HepG2 (cell line): ENCODE measurements around the gene AKR1A1. TPM values are rescaled to one million over a fixed set of nuclear protein-coding genes. Genes with fewer than 3 reads are reported as not detected.

Source experiments
- FOXO1 ChIP-seq: sonication (generic); formaldehyde crosslinking; IDR thresholded peaks from 2 replicates; pipeline ENCODE4 v1.4.0; 2020; ENCODE audit warnings: missing genetic modification reagents
- HOXA7 ChIP-seq: sonication (generic); formaldehyde crosslinking; IDR thresholded peaks from 2 replicates; pipeline ENCODE4 v1.8.1; 2022; ENCODE audit warnings: mild to moderate bottlenecking, missing genetic modification reagents, moderate library complexity
- HOXA9 ChIP-seq: sonication (generic); formaldehyde crosslinking; IDR thresholded peaks from 2 replicates; pipeline ENCODE4 v1.8.1; 2022; ENCODE audit warnings: missing genetic modification reagents, mild to moderate bottlenecking, moderate library complexity, borderline replicate concordance
- KDM2A ChIP-seq: sonication (generic); formaldehyde crosslinking; IDR thresholded peaks from 2 replicates; pipeline ENCODE4 v1.4.0; 2020; ENCODE audit warnings: low read depth, missing genetic modification reagents, borderline replicate concordance
- PLRG1 ChIP-seq: fragments of 450-650 bp; conservative IDR thresholded peaks from 2 replicates; pipeline ENCODE4 v1.6.1; 2016
- PTBP1 ChIP-seq: fragments of 200-400 bp; formaldehyde crosslinking; IDR thresholded peaks from 2 replicates; pipeline ENCODE4 v1.6.1; 2018; ENCODE audit warnings: low read length, low read depth; ENCODE audit not compliant: poor library complexity, severe bottlenecking
- REL ChIP-seq: sonication (generic); formaldehyde crosslinking; conservative IDR thresholded peaks from 2 replicates; pipeline ENCODE4 v1.8.0; 2022; ENCODE audit warnings: mild to moderate bottlenecking, missing genetic modification reagents, moderate library complexity
- RFX3 ChIP-seq: IDR thresholded peaks from 2 replicates; pipeline ENCODE4 v1.6.1; 2016; ENCODE audit warnings: missing biosample characterization, missing genetic modification reagents
- SOX6 ChIP-seq, 2 experiments: fragments of 450-650 bp in 1 of 2; sonication (generic) in 1 of 2; formaldehyde crosslinking in 1 of 2; IDR thresholded peaks; 2 replicates each; pipeline versions ENCODE4 v1.4.0 to v1.6.1; 2017 to 2020; ENCODE audit warnings: antibody characterized with exemption in 1 of 2, mild to moderate bottlenecking in 1 of 2, missing genetic modification reagents in 1 of 2
- TEAD3 ChIP-seq: optimal IDR thresholded peaks from 2 replicates; pipeline ENCODE3; 2016; ENCODE audit warnings: borderline replicate concordance
- ZBTB8A ChIP-seq: sonication (generic); formaldehyde crosslinking; IDR thresholded peaks from 2 replicates; pipeline ENCODE4 v1.4.0; 2020; ENCODE audit warnings: mild to moderate bottlenecking, low read depth, missing genetic modification reagents, borderline replicate concordance
- ZFP41 ChIP-seq: sonication (generic); formaldehyde crosslinking; IDR thresholded peaks from 2 replicates; pipeline ENCODE4 v1.4.0; 2020; ENCODE audit warnings: mild to moderate bottlenecking, missing genetic modification reagents, borderline replicate concordance
- ZIK1 ChIP-seq: sonication (generic); formaldehyde crosslinking; IDR thresholded peaks from 2 replicates; pipeline ENCODE4 v1.5.0; 2020; ENCODE audit warnings: mild to moderate bottlenecking, low read depth, missing genetic modification reagents, borderline replicate concordance
- ZMYM2 ChIP-seq: sonication (generic); formaldehyde crosslinking; IDR thresholded peaks from 2 replicates; pipeline ENCODE4 v1.8.0; 2022; ENCODE audit warnings: mild to moderate bottlenecking, missing genetic modification reagents
- ZNF136 ChIP-seq: sonication (generic); formaldehyde crosslinking; IDR thresholded peaks from 2 replicates; pipeline ENCODE4 v1.8.1; 2022; ENCODE audit warnings: low read depth, mild to moderate bottlenecking, moderate library complexity, missing genetic modification reagents
- ZNF143 ChIP-seq: sonication (generic); formaldehyde crosslinking; IDR thresholded peaks from 2 replicates; pipeline ENCODE4 v1.4.0; 2020; ENCODE audit warnings: missing genetic modification reagents
- ZNF282 ChIP-seq: fragments of 450-650 bp; IDR thresholded peaks from 2 replicates; pipeline ENCODE4 v1.6.1; 2018; ENCODE audit not compliant: partially characterized antibody
- ZNF564 ChIP-seq: sonication (generic); formaldehyde crosslinking; IDR thresholded peaks from 2 replicates; pipeline ENCODE4 v1.8.1; 2023; ENCODE audit warnings: mild to moderate bottlenecking, missing genetic modification reagents
- ZNF570 ChIP-seq: sonication (generic); formaldehyde crosslinking; IDR thresholded peaks from 2 replicates; pipeline ENCODE4 v1.4.0; 2020; ENCODE audit warnings: mild to moderate bottlenecking, missing genetic modification reagents, borderline replicate concordance
- ZNF746 ChIP-seq: sonication (generic); formaldehyde crosslinking; IDR thresholded peaks from 2 replicates; pipeline ENCODE4 v1.8.0; 2022; ENCODE audit warnings: mild to moderate bottlenecking, missing genetic modification reagents
- polyA plus RNA-seq, 8 experiments: library from polyadenylated mRNA; depleted of rRNA in 3 of 8; stranded (reverse) in 7 of 8; unstranded in 1 of 8; fragments of >200 nt; fragmentation: Illumina TruSeq in 4 of 8; extraction: Trizol in 4 of 8; gene quantifications; 2 replicates each; pipeline versions ENCODE4 v1.2.1 to v1.2.3, GENCODE V29; 2011 to 2016; ENCODE audit warnings: low read depth in 4 of 8, missing spikeins in 1 of 8, mixed read lengths in 1 of 8; ENCODE audit not compliant: insufficient read depth in 1 of 8
- total RNA-seq, 5 experiments: library from RNA; depleted of rRNA; stranded (reverse); fragments of >200 nt; fragmentation: Illumina TruSeq; extraction: Trizol; gene quantifications; 2 replicates each; pipeline ENCODE4 v1.2.3, GENCODE V29; 2016; ENCODE audit warnings: low read depth in 1 of 5
- TF ChIP-seq, protein P1 (sequence below): sonication (generic); formaldehyde crosslinking; IDR thresholded peaks from 2 replicates; pipeline ENCODE4 v1.5.1; 2020; ENCODE audit warnings: mild to moderate bottlenecking, missing genetic modification reagents, borderline replicate concordance
- TF ChIP-seq, protein P2 (sequence below): sonication (generic); formaldehyde crosslinking; IDR thresholded peaks from 2 replicates; pipeline ENCODE4 v1.5.1; 2020; ENCODE audit warnings: missing genetic modification reagents, mild to moderate bottlenecking, borderline replicate concordance
- TF ChIP-seq, protein P3 (sequence below): sonication (generic); formaldehyde crosslinking; IDR thresholded peaks from 2 replicates; pipeline ENCODE4 v1.4.0; 2020; ENCODE audit warnings: missing genetic modification reagents, borderline replicate concordance

Gene AKR1A1
- total and polyA plus RNA-seq, 2 of the 13 experiments (the other 11 are each of a cell fraction or from before 2014, with no cell fraction given), result 181 to 217 TPM

DNA sequence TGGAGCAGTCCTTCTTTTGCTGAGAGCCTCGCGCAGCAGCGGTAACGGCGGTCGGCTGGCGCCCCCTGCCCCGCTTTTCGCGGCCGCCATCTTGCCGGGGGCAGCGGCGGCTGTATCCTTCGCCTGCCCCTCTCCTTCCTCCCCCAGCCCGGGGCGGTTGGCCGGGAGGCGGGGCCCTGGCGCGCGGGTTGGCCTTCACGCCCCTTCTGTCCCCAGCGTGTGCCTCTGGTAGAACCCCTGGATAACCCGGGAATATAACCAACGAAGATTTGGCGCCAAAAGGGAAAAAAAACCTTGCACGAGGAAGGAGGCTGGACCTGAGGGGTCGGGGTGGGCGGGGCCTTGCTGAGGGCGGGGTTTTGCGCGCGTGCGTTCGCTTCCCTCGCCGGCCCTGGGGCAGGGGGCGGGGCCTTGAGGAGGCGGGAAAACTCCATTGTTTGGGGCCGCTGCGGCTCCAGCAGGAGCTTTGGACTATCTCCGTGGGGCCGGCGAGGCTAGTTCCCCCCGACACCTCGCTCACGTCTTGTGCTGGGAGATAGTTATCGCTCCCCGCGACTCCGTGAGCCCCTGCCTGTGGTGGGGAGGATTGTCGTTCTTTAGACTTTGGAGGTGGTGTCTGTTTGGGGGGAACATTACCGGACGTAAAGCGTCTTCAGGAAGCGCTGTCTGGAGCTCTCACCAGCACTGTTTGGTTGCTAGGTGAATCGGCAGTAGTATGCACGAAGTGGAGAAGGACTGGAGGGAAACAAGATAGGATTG lies 33.9 kb downstream of the AKR1A1 start (continued):
- TF ChIP-seq ZNF570 (CRISPR knock-in tag) (no peak), ZMYM2 (no peak), ZNF564 (CRISPR knock-in tag) (no peak), ZNF282 (no peak), TEAD3 (CRISPR knock-in tag) (no peak), REL (no peak), ZBTB8A (CRISPR knock-in tag) (no peak; the same call in 1 of the 2 replicates), PLRG1 (no peak), ZNF746 (CRISPR knock-in tag) (no peak; the same call in 1 of the 2 replicates), ZNF136 (CRISPR knock-in tag) (no peak), HOXA7 (CRISPR knock-in tag) (no peak), PTBP1 (no peak), ZIK1 (CRISPR knock-in tag) (no peak), SOX6 (IDR thresholded peaks at IDR 0.05) (no peak), SOX6 (CRISPR knock-in tag; IDR thresholded peaks at IDR 0.05) (peak; percentile 46; the same call in 1 of the 2 replicates), KDM2A (CRISPR knock-in tag) (no peak; the same call in 1 of the 2 replicates), ZFP41 (CRISPR knock-in tag) (no peak), FOXO1 (CRISPR knock-in tag) (no peak), ZNF143 (CRISPR knock-in tag) (no peak), RFX3 (CRISPR knock-in tag) (no peak), HOXA9 (CRISPR knock-in tag) (no peak)
- TF ChIP-seq, protein P1, sequence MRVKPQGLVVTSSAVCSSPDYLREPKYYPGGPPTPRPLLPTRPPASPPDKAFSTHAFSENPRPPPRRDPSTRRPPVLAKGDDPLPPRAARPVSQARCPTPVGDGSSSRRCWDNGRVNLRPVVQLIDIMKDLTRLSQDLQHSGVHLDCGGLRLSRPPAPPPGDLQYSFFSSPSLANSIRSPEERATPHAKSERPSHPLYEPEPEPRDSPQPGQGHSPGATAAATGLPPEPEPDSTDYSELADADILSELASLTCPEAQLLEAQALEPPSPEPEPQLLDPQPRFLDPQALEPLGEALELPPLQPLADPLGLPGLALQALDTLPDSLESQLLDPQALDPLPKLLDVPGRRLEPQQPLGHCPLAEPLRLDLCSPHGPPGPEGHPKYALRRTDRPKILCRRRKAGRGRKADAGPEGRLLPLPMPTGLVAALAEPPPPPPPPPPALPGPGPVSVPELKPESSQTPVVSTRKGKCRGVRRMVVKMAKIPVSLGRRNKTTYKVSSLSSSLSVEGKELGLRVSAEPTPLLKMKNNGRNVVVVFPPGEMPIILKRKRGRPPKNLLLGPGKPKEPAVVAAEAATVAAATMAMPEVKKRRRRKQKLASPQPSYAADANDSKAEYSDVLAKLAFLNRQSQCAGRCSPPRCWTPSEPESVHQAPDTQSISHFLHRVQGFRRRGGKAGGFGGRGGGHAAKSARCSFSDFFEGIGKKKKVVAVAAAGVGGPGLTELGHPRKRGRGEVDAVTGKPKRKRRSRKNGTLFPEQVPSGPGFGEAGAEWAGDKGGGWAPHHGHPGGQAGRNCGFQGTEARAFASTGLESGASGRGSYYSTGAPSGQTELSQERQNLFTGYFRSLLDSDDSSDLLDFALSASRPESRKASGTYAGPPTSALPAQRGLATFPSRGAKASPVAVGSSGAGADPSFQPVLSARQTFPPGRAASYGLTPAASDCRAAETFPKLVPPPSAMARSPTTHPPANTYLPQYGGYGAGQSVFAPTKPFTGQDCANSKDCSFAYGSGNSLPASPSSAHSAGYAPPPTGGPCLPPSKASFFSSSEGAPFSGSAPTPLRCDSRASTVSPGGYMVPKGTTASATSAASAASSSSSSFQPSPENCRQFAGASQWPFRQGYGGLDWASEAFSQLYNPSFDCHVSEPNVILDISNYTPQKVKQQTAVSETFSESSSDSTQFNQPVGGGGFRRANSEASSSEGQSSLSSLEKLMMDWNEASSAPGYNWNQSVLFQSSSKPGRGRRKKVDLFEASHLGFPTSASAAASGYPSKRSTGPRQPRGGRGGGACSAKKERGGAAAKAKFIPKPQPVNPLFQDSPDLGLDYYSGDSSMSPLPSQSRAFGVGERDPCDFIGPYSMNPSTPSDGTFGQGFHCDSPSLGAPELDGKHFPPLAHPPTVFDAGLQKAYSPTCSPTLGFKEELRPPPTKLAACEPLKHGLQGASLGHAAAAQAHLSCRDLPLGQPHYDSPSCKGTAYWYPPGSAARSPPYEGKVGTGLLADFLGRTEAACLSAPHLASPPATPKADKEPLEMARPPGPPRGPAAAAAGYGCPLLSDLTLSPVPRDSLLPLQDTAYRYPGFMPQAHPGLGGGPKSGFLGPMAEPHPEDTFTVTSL (CRISPR knock-in tag), result no peak
- TF ChIP-seq, protein P2, sequence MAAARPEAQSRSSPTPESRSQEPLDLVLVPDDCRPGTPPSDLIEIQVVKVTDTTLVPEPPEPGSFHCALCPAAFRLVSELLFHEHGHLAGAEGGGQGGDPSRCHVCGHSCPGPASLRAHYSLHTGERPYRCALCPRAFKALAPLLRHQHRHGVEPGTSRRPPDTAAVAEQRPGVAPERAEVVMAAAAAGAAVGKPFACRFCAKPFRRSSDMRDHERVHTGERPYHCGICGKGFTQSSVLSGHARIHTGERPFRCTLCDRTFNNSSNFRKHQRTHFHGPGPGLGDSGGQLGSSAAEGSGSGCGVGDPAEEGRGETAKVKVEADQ (CRISPR knock-in tag), result no peak
- TF ChIP-seq, protein P3, sequence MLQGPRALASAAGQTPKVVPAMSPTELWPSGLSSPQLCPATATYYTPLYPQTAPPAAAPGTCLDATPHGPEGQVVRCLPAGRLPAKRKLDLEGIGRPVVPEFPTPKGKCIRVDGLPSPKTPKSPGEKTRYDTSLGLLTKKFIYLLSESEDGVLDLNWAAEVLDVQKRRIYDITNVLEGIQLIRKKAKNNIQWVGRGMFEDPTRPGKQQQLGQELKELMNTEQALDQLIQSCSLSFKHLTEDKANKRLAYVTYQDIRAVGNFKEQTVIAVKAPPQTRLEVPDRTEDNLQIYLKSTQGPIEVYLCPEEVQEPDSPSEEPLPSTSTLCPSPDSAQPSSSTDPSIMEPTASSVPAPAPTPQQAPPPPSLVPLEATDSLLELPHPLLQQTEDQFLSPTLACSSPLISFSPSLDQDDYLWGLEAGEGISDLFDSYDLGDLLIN (CRISPR knock-in tag), result 0 out of 2 replicates have a peak, but pooled peaks have one; percentile 19
